Epithelial cell of proximal tubule (primary cell): ENCODE results near the gene PRKAG3. TPM values are rescaled to one million over a fixed set of nuclear protein-coding genes. Genes with fewer than 3 reads are reported as not detected.

ENCODE experiments used
- DNase-seq: peaks from one replicate; pipeline ENCODE4 v3.0.0-alpha.2; 2011; ENCODE audit warnings: low read depth
- H3K4me3 ChIP-seq: 2 replicates; pipeline ENCODE4 v1.5.1; 2011; ENCODE audit warnings: low read depth, mild to moderate bottlenecking, low read length
- total RNA-seq: library from RNA; depleted of rRNA; stranded (reverse); fragments of >200 nt; gene quantifications from 2 replicates; pipeline ENCODE4 v1.2.3, GENCODE V29; 2015
- TF ChIP-seq, protein P1 (sequence below): conservative IDR thresholded peaks from 2 replicates; pipeline ENCODE4 v1.5.1; 2012; ENCODE audit warnings: low read depth, mild to moderate bottlenecking, low read length

Gene PRKAG3
- total RNA-seq, 1 donor from 2014 or later = not detected

DNA sequence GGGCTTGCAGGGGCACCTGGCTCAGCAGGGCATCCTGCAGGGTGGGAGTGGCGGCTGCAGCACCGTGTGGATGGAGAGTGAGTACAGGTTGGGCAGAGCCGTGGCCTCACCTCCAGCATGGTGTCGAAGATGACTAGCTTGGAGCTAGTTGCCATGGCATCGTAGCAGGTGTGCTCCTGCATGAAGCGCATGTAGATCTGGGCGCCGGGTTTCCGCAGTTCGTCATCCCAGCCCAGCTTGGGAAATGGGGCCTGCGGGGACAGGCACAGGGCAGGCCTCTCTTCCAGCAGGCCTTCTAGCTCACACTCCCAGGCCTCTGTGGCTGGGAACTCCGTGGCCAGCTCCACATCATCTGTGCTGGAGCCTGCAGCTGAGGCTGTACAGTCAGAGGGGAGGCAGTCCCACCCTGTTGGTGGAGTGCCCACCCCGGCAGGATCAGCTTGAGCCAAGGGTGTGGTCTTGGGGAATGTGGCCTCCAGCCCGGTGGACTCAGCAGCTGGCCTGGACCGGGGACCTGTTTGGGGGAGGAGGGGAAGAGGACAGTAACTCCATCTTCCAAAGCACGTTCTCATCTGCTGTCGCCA, 1.6 kb downstream of the PRKAG3 start:
- TF ChIP-seq, protein P1, sequence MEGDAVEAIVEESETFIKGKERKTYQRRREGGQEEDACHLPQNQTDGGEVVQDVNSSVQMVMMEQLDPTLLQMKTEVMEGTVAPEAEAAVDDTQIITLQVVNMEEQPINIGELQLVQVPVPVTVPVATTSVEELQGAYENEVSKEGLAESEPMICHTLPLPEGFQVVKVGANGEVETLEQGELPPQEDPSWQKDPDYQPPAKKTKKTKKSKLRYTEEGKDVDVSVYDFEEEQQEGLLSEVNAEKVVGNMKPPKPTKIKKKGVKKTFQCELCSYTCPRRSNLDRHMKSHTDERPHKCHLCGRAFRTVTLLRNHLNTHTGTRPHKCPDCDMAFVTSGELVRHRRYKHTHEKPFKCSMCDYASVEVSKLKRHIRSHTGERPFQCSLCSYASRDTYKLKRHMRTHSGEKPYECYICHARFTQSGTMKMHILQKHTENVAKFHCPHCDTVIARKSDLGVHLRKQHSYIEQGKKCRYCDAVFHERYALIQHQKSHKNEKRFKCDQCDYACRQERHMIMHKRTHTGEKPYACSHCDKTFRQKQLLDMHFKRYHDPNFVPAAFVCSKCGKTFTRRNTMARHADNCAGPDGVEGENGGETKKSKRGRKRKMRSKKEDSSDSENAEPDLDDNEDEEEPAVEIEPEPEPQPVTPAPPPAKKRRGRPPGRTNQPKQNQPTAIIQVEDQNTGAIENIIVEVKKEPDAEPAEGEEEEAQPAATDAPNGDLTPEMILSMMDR = no peak
- no peak for DNase-seq

DNA sequence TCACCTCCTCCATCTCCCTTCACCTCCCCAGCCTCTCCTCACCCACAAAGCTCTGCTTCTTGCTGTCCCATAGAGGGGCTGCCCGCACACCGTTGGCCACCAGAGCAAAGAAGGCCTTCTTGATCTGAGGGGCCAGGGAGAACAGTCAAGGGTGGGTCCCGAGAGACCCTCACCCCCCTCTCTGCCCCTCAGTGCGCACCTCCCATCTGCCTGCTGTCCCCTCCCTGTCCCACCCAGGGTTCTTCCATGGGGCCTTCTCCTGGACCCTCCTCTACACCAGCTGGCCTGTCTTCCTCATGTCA, 3.2 kb downstream of the PRKAG3 start:
- H3K4me3 ChIP-seq = no peak overlapping the region
- TF ChIP-seq, protein P1 = no peak
- DNase-seq = no peak

More for the DNA sequence above, 1.6 kb downstream of the PRKAG3 start:
- no peak overlapping the region for H3K4me3 ChIP-seq

DNA sequence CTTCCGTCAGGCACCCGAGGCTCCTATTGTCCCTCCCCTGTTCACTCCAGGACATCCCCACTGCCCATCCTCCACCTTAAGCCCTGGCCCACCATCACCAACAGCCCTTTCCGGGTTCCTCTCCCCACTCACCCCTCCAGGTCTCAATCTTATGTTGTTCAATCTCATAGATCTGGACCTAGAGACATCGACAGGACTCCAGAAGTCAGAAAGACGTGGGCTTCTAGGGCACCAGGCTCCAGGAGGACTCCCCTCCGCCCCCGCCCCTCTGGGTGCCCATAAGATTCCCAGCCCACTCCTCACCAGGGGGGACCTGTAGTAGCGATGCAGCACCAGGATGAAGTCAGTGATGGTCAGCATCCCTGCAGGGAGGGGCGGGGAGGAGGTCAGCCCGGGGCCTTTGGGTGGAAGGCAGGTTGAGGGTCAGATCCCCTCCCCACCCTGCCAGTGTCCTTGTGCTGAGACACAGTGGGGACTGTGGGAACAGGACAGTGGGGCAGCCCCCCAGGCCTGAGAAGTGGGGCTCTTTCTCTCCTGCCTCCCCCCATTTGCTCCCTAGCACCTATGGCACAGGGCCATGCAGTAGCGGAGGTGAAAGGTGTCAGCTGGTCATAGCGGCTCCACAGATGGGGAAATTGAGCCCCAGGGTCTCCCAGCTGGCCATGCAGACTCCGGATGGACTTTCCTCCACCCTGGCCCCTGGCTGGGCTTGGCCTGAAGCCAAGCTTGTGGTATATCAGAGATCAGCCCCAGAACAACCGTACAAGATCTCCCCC, 3.7 kb downstream of the PRKAG3 start:
- TF ChIP-seq, protein P1 = no peak
- H3K4me3 ChIP-seq = no peak overlapping the region
- DNase-seq = no peak

DNA sequence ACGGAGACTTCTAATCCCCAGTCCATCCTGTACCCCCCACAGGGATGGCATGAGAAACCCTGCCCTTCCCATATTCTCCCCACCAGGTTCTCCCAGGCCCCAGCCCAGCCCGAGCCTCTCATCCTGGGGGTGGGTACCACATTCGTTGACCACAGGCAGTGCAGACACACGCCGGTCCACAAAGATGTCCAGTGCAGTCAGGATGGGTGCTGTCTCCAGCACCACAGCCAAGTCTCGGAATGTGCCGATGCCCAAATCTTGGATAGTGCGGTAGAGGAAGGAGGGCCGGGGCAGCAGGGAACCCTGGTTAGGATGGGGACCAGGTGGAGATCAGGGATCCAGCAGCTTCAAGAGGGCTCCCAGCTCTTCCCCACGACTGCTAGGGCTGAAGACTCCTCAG, 4.8 kb downstream of the PRKAG3 start:
- H3K4me3 ChIP-seq = no peak overlapping the region
- no peak for DNase-seq
- TF ChIP-seq, protein P1 = no peak

DNA sequence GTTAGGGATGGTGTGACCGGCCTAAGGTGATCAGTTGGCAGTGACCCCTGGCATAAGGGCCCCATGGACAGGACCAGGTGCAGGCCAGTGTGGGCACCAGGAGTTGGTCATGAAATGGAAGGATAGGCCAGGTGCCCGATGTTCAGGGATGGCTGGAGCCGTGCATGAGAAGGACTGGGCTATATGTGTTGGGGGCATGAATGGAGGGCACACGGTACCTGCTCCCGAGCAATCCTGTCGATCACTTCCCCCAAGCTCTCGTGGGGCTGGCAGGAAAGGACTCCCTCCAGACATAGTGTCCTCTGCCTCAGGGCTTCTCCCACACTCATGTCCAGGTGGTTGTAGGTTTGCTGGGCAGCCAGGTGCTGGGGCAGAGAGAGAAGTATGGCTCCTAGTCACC, 7.6 kb downstream of the PRKAG3 start:
- TF ChIP-seq, protein P1 = no peak
- H3K4me3 ChIP-seq = no peak overlapping the region

DNA sequence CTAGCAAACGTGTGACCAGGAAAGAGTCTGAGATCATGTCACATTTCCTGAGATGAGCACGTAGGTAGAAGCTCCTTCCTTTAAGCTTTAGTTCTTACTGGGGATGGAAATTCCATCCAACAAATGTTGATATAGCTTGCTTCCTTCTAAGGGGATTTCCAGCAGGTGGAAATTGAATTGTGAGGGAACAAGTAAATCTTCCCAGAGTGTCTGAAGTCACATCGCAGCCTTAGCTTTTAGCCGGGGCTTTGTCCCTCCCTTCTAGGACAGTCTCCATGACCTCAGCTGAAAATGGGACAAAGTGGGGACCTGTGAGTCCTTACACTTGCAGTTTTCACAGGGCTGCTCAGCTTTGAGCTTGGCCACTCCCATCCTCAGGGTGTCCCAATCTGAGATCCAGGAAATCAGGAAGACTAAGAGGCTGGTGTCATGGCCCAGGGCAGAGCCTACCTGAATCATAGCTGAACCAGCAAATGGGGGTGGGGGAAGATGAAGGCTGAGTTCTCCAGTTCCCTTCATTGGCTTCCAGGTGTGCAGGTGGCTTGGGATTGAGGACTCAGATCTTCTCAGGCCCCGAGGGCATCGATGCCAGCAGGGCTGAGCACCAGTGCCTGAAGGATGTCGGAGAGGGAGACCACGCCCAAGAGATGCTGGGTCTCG, 8.3 kb downstream of the PRKAG3 start:
- no peak overlapping the region for H3K4me3 ChIP-seq
- no peak for DNase-seq
- TF ChIP-seq, protein P1 = no peak

More for the DNA sequence above, 7.6 kb downstream of the PRKAG3 start:
- no peak for DNase-seq
